Measurements from ENCODE around the gene BEST4.

GRCh38 chr1:44826375-44827196, 38.6 kb upstream of the BEST4 start:
- TF ChIP-seq, protein P1, sequence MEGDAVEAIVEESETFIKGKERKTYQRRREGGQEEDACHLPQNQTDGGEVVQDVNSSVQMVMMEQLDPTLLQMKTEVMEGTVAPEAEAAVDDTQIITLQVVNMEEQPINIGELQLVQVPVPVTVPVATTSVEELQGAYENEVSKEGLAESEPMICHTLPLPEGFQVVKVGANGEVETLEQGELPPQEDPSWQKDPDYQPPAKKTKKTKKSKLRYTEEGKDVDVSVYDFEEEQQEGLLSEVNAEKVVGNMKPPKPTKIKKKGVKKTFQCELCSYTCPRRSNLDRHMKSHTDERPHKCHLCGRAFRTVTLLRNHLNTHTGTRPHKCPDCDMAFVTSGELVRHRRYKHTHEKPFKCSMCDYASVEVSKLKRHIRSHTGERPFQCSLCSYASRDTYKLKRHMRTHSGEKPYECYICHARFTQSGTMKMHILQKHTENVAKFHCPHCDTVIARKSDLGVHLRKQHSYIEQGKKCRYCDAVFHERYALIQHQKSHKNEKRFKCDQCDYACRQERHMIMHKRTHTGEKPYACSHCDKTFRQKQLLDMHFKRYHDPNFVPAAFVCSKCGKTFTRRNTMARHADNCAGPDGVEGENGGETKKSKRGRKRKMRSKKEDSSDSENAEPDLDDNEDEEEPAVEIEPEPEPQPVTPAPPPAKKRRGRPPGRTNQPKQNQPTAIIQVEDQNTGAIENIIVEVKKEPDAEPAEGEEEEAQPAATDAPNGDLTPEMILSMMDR (IDR thresholded peaks at IDR 0.05): no peak
- TF ChIP-seq EZH2phosphoT487 (IDR thresholded peaks at IDR 0.05) (no peak), EZH2 (IDR thresholded peaks at IDR 0.05) (no peak)

Data from neural progenitor cell (in vitro differentiated cells).